OCI-LY1 (cell line): ENCODE data around the gene SLC39A10.

Experiments used
- CTCF ChIP-seq: fragments of 200-600 bp; sonication (generic), shearing (Covaris generic); IDR thresholded peaks from 2 replicates; pipeline ENCODE4 v1.5.1; 2017; ENCODE audit warnings: mild to moderate bottlenecking, antibody characterized with exemption, low read length, moderate library complexity, mixed read lengths
- EZH2 ChIP-seq: fragments of 200-600 bp; sonication (generic), shearing (Covaris generic); IDR thresholded peaks from 2 replicates; pipeline ENCODE4 v1.8.0; 2017; ENCODE audit warnings: borderline replicate concordance, mixed run types, mild to moderate bottlenecking, antibody characterized with exemption, low read length, moderate library complexity, mixed read lengths

GRCh38 chr2:195664528-195664927 lies 7.5 kb downstream of the SLC39A10 start:
- TF ChIP-seq CTCF (peak; percentile 18), EZH2 (no peak)
